ENCODE measurements around the gene RBM33. TPM values are rescaled to one million over a fixed set of nuclear protein-coding genes. Genes with fewer than 3 reads are reported as not detected.

Gene RBM33
- polyA plus RNA-seq, 2 of the 4 experiments (the other 2 are of a cell fraction): 21.7 to 21.9 TPM

DNA sequence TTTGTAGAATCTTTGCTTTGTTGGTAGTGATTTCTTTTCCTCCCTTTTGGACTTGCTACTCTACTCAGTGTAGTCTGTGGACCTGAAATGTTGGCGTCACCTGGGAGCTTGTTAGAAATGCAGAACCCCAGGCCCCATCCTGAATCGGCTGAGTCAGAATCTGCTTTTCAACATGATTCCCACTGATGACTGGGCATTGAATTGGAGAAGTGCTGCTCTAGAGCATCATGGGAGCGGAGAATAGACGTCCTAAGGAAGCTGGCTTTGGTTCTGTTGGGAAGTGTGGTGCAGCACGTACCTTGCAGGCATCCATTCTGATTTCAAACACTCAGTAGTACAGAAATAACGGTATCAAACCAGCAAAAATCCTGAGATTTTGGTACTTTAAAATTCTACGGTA is 54.7 kb downstream of the RBM33 start:
- no peak overlapping the region for H3K4me3 ChIP-seq
- no peak overlapping the region for H3K27ac ChIP-seq
- 94% methylated on average over 7 of the region's 7 CpGs for WGBS (ENCODE audit: missing lambda C conversion rate)
- no peak for FAIRE-seq
- no peaks in the 10 kb centered on the region for H3K9me3 ChIP-seq
- no peak for ATAC-seq
- ChIA-PET CTCF (interaction anchor here (2.7 kb wide), 1 partner anchor 101 kb away, joined by 14 read pairs; no protein-coding TSS in a partner anchor), POLR2A (no interaction called here)
- TF ChIP-seq, protein P1, sequence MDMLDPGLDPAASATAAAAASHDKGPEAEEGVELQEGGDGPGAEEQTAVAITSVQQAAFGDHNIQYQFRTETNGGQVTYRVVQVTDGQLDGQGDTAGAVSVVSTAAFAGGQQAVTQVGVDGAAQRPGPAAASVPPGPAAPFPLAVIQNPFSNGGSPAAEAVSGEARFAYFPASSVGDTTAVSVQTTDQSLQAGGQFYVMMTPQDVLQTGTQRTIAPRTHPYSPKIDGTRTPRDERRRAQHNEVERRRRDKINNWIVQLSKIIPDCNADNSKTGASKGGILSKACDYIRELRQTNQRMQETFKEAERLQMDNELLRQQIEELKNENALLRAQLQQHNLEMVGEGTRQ (IDR thresholded peaks at IDR 0.05): no peak
- no peak for TF ChIP-seq CBX2 (IDR thresholded peaks at IDR 0.05; ENCODE audit: borderline replicate concordance, low read depth)
- TF ChIP-seq TP53 (CRISPR knock-in tag; IDR thresholded peaks at IDR 0.05): no peak
- no peak for TF ChIP-seq HES2 (IDR thresholded peaks at IDR 0.05)
- no peak for TF ChIP-seq EHMT2 (IDR thresholded peaks at IDR 0.05; ENCODE audit: low read depth)
- TF ChIP-seq SREBF2 (IDR thresholded peaks at IDR 0.05): no peak
- no peak for TF ChIP-seq RCOR1 (IDR thresholded peaks at IDR 0.05; ENCODE audit: low read depth, low read length)
- no peak for DNase-seq (ENCODE audit: low read depth in 1 of 2, low spot score in 1 of 2)
- peaks cover 8% of the 10 kb centered on the region; the same call in 1 of the 3 replicates for H3K4me1 ChIP-seq
- no peak overlapping the region for H3K4me2 ChIP-seq

DNA sequence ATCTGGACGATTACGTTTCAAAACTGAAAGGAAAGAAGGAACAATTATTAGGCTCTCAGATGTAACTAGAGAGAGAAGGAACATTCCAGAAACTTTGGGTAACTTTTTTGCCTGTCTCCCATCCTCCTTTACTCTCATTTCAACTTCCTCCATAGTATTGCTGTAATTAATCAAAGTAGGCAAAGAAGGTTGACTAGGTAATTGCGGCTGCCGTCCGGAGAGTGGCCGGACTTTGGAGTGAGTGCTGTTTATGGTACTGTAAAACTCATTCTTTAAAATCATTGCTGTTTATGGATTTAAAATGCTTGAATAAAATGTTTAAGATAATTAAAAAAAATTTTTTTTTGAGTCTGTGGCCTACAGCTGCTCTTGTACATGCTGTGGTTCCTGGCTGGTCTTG is 56.4 kb downstream of the RBM33 start:
- H3K27ac ChIP-seq: no peak overlapping the region
- FAIRE-seq (no peak), DNase-seq (ENCODE audit: low read depth in 1 of 2, low spot score in 1 of 2) (no peak), ATAC-seq (no peak)
- CTCF ChIA-PET: interaction anchor here (0.6 to 4.1 kb wide), 4 partner anchors 39 to 1363 kb away, joined by 3 to 18 read pairs (median 3); no protein-coding TSS in a partner anchor
- POLR2A ChIA-PET: no interaction called here
- 96% methylated on average over 6 of the region's 6 CpGs for WGBS (ENCODE audit: missing lambda C conversion rate)
- no peak overlapping the region for H3K4me2 ChIP-seq
- no peak overlapping the region for H3K4me3 ChIP-seq
- TF ChIP-seq RARB (CRISPR knock-in tag; IDR thresholded peaks at IDR 0.05): no peak
- no peak for TF ChIP-seq ZNF302 (CRISPR knock-in tag; IDR thresholded peaks at IDR 0.05)
- no peak for TF ChIP-seq EP300 (IDR thresholded peaks at IDR 0.05)
- TF ChIP-seq EHMT2 (IDR thresholded peaks at IDR 0.05; ENCODE audit: low read depth): no peak
- TF ChIP-seq TP53 (CRISPR knock-in tag; IDR thresholded peaks at IDR 0.05): no peak
- no peak for TF ChIP-seq BHLHE40 (IDR thresholded peaks at IDR 0.05; ENCODE audit: low read depth, low read length)
- no peak for TF ChIP-seq HDAC2 (IDR thresholded peaks at IDR 0.05)
- peaks cover 8% of the 10 kb centered on the region; the same call in 1 of the 3 replicates for H3K4me1 ChIP-seq
- H3K9me3 ChIP-seq: no peaks in the 10 kb centered on the region

GRCh38 chr7:155701972-155702544 is 57.6 kb downstream of the RBM33 start:
- Histone ChIP-seq H3K27ac (no peak overlapping the region), H3K9me3 (no peaks in the 10 kb centered on the region), H3K4me1 (peaks cover 5% of the 10 kb centered on the region; the same call in 1 of the 3 replicates), H3K4me3 (no peak overlapping the region), H3K4me2 (no peak overlapping the region)
- ATAC-seq (no peak), FAIRE-seq (no peak), DNase-seq (ENCODE audit: low read depth in 1 of 2, low spot score in 1 of 2) (no peak)
- ChIA-PET POLR2A (no interaction called here), CTCF (interaction anchor here (4.1 kb wide), 1 partner anchor 104 kb away, joined by 18 read pairs; no protein-coding TSS in a partner anchor)
- TF ChIP-seq POLR2AphosphoS2 (conservative IDR thresholded peaks at IDR 0.05; ENCODE audit: low read length): no peak
- no peak for TF ChIP-seq MAX (IDR thresholded peaks at IDR 0.05)
- TF ChIP-seq MAFK (IDR thresholded peaks at IDR 0.05; ENCODE audit: partially characterized antibody): no peak
- TF ChIP-seq ESRRA (IDR thresholded peaks at IDR 0.05; ENCODE audit: borderline replicate concordance, low read length): no peak
- no peak for TF ChIP-seq HOXB13 (CRISPR knock-in tag; IDR thresholded peaks at IDR 0.05; ENCODE audit: low read depth)
- no peak for TF ChIP-seq RAD21 (conservative IDR thresholded peaks at IDR 0.05 in 1 of 2, IDR thresholded peaks at IDR 0.05 in 1 of 2)
- TF ChIP-seq CEBPB (IDR thresholded peaks at IDR 0.05): no peak
- TF ChIP-seq TFCP2L1 (CRISPR knock-in tag; IDR thresholded peaks at IDR 0.05): no peak
- no peak for TF ChIP-seq NFE2L2 (conservative IDR thresholded peaks at IDR 0.05; ENCODE audit: low read length)
- no peak for TF ChIP-seq POLR2A (IDR thresholded peaks at IDR 0.05; ENCODE audit: low read length)
- no peak for TF ChIP-seq ZNF302 (CRISPR knock-in tag; IDR thresholded peaks at IDR 0.05)
- WGBS (ENCODE audit: missing lambda C conversion rate): 90% methylated on average over 3 of the region's 3 CpGs

All from A549 (cell line).